Activated CD8-positive, alpha-beta T cell treated with anti-CD3 and anti-CD28 coated beads for 36 hours (primary cell): ENCODE measurements around the gene SCGB1C2. TPM values are rescaled to one million over a fixed set of nuclear protein-coding genes. Genes with fewer than 3 reads are reported as not detected.
A peak's percentile ranks its signal among the peaks of the same experiment; 100 is the strongest.
"Not testable (repeated sequence)": the region's sequence is repeated elsewhere in the genome, so short reads cannot be mapped to it uniquely, and the experiment has no call there.

Experiments
- ATAC-seq: fragments of 200-7000 bp; cut with Tn5 transposase; one replicate; pipeline ENCODE4 v1.10.0; 2021; ENCODE audit warnings: mild to moderate bottlenecking, moderate library complexity
- CTCF ChIA-PET: fragments of 350-600 bp; sonication (Branson Sonifier 250); formaldehyde crosslinking; loops from one replicate; lab custom pipeline; 2021; ENCODE audit warnings: antibody characterized with exemption; lab: Charles Lee
- POLR2A ChIA-PET: fragments of 350-600 bp; sonication (Branson Sonifier 250); formaldehyde crosslinking; loops from one replicate; lab custom pipeline; 2021; ENCODE audit warnings: antibody characterized with exemption; lab: Charles Lee
- DNase-seq: peaks from one replicate; pipeline ENCODE4 v3.0.0-alpha.2; 2020
- H3K27ac Mint-ChIP-seq: one replicate; pipeline ENCODE4 v1.8.0; 2021; ENCODE audit warnings: mild to moderate bottlenecking, mixed read lengths
- H3K27me3 Mint-ChIP-seq: one replicate; pipeline ENCODE4 v1.8.0; 2021; ENCODE audit warnings: mixed read lengths
- H3K36me3 Mint-ChIP-seq: one replicate; pipeline ENCODE4 v1.8.0; 2021; ENCODE audit warnings: low read depth, mixed read lengths
- H3K4me1 Mint-ChIP-seq: one replicate; pipeline ENCODE4 v1.8.0; 2021; ENCODE audit warnings: low read depth, mixed read lengths
- H3K4me3 Mint-ChIP-seq: one replicate; pipeline ENCODE4 v1.8.0; 2021; ENCODE audit warnings: mild to moderate bottlenecking, moderate library complexity, mixed read lengths
- H3K9me3 Mint-ChIP-seq: one replicate; pipeline ENCODE4 v1.8.0; 2021; ENCODE audit warnings: mixed read lengths
- intact Hi-C: fragments of 100-400 bp; cut with micrococcal nuclease; formaldehyde crosslinking; loops from one replicate; pipeline ENCODE4 v1.10.0; 2022
- total RNA-seq, 2 experiments: library from RNA; stranded (reverse); gene quantifications; one replicate each; pipeline ENCODE4 v1.2.3, GENCODE V29; 2021
- TF ChIP-seq, protein P1 (sequence below): fragments of 200-600 bp; IDR thresholded peaks from one replicate; pipeline ENCODE4 v1.8.0; 2022; ENCODE audit warnings: antibody characterized with exemption, mild to moderate bottlenecking

Gene SCGB1C2
- total RNA-seq, 2 experiments from 2014 or later = not detected

DNA sequence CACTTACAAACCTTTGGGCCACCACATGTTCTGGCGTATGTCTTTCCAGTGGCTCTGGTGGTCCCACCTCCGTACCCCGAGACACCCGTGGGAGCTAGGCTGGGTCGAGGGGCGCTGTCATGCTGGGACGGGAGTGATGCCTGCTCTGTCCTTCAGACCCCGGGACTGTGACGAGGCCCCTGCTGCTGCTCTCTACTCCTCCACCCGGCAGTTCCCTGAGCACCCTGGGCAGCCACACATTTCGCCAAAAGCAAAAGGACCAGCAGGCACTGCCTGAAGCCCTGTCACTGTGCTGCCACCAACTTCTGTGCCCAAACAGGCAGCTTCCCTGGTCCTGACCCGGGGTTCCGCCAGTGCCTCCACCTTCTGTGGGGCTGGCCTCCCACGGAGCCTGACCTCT lies 28.6 kb downstream of the SCGB1C2 start:
- POLR2A ChIA-PET = no interaction called here
- CTCF ChIA-PET = no interaction called here
- Mint-ChIP-seq H3K36me3 (no peaks in the 10 kb centered on the region), H3K4me1 (no peaks in the 10 kb centered on the region), H3K4me3 (no peak overlapping the region), H3K9me3 (no peaks in the 10 kb centered on the region), H3K27me3 (no peaks in the 10 kb centered on the region), H3K27ac (no peak overlapping the region)
- intact Hi-C loops = no loop called here
- no peak for DNase-seq
- no peak for ATAC-seq
- TF ChIP-seq, protein P1, sequence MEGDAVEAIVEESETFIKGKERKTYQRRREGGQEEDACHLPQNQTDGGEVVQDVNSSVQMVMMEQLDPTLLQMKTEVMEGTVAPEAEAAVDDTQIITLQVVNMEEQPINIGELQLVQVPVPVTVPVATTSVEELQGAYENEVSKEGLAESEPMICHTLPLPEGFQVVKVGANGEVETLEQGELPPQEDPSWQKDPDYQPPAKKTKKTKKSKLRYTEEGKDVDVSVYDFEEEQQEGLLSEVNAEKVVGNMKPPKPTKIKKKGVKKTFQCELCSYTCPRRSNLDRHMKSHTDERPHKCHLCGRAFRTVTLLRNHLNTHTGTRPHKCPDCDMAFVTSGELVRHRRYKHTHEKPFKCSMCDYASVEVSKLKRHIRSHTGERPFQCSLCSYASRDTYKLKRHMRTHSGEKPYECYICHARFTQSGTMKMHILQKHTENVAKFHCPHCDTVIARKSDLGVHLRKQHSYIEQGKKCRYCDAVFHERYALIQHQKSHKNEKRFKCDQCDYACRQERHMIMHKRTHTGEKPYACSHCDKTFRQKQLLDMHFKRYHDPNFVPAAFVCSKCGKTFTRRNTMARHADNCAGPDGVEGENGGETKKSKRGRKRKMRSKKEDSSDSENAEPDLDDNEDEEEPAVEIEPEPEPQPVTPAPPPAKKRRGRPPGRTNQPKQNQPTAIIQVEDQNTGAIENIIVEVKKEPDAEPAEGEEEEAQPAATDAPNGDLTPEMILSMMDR = no peak

DNA sequence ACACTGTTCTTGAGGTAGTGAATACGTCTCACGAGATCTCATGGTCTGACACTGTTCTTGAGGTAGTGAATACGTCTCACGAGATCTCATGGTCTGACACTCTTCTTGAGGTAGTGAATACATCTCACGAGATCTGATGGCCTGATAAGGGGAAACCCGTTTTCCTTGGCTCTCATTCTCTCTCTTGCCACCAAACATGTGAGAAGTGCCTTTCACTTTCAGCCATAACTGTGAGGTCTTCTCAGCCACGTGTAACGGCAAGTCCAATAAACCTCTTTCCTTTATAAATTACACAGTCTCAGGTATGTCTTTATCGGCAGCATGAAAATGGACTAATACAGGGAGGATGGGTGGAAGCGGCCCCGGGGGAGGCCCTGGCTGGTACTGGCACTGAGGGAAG lies 31.2 kb downstream of the SCGB1C2 start:
- H3K27ac Mint-ChIP-seq, H3K9me3 Mint-ChIP-seq, intact Hi-C loops, CTCF ChIA-PET, H3K27me3 Mint-ChIP-seq, H3K36me3 Mint-ChIP-seq, H3K4me3 Mint-ChIP-seq, POLR2A ChIA-PET, H3K4me1 Mint-ChIP-seq: not testable (repeated sequence)
- DNase-seq = peak; percentile 13
- ATAC-seq = peak; percentile 42

GRCh38 chr17:170130-170670 lies 32.8 kb downstream of the SCGB1C2 start:
- no peaks in the 10 kb centered on the region for H3K9me3 Mint-ChIP-seq
- H3K27ac Mint-ChIP-seq = no peak overlapping the region
- ChIA-PET POLR2A (no interaction called here), CTCF (no interaction called here)
- intact Hi-C loops = no loop called here
- TF ChIP-seq, protein P1 = no peak
- ATAC-seq = no peak
- no peaks in the 10 kb centered on the region for H3K27me3 Mint-ChIP-seq
- no peak overlapping the region for H3K4me3 Mint-ChIP-seq
- H3K36me3 Mint-ChIP-seq = no peaks in the 10 kb centered on the region
- H3K4me1 Mint-ChIP-seq = no peaks in the 10 kb centered on the region
- DNase-seq = no peak

- ATAC-seq (no peak), DNase-seq (no peak)
- H3K9me3 Mint-ChIP-seq = no peaks in the 10 kb centered on the region
- TF ChIP-seq, protein P1 = no peak
- H3K27ac Mint-ChIP-seq = no peak overlapping the region
- CTCF ChIA-PET = no interaction called here
- H3K4me1 Mint-ChIP-seq = no peaks in the 10 kb centered on the region
- intact Hi-C loops = no loop called here
- POLR2A ChIA-PET = no interaction called here
- no peak overlapping the region for H3K4me3 Mint-ChIP-seq
- H3K27me3 Mint-ChIP-seq = no peaks in the 10 kb centered on the region
- no peaks in the 10 kb centered on the region for H3K36me3 Mint-ChIP-seq
Measured at GRCh38 chr17:171871-172270, 34.5 kb downstream of the SCGB1C2 start.

DNA sequence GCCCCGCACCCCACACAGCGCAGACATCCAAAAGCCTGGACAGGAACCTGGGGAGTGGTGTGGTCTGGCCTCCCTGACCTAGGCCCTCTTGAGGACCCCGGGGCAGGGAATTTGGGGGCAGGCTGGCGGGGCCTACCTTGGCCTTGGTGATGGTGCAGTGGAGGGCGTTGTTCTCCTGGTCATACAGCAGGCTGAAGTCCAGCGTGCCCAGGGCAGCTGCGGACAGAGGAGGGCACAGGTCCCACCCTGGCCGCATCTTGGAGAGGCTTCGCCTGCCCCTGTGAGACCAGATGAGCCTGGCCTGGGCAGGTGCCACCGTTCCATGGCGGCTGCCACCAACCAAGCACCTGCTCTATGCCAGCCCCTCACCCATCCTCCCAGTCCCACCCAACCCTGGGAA lies 35.0 kb downstream of the SCGB1C2 start:
- Mint-ChIP-seq H3K27me3 (peaks cover 2% of the 10 kb centered on the region), H3K36me3 (no peaks in the 10 kb centered on the region), H3K4me3 (no peak overlapping the region), H3K4me1 (no peaks in the 10 kb centered on the region), H3K9me3 (no peaks in the 10 kb centered on the region), H3K27ac (no peak overlapping the region)
- POLR2A ChIA-PET = no interaction called here
- CTCF ChIA-PET = no interaction called here
- intact Hi-C loops = no loop called here
- no peak for ATAC-seq
- TF ChIP-seq, protein P1 = no peak
- DNase-seq = no peak
